HEK293 (cell line): ENCODE data around the gene ANTKMT.

Experiments
- SETDB1 ChIP-seq: IDR thresholded peaks from one replicate; pipeline ENCODE4 v1.6.1; 2017; ENCODE audit warnings: mild to moderate bottlenecking, low read length, moderate library complexity, mixed read lengths; ENCODE audit not compliant: insufficient read length
- ZNF530 ChIP-seq: fragments of 450-650 bp; formaldehyde crosslinking; IDR thresholded peaks from 2 replicates; pipeline ENCODE4 v1.5.1; 2016; ENCODE audit warnings: low read depth, missing biosample characterization, missing genetic modification characterization
- ZNF560 ChIP-seq: fragments of 450-650 bp; formaldehyde crosslinking; IDR thresholded peaks from 2 replicates; pipeline ENCODE4 v1.5.1; 2017; ENCODE audit warnings: missing biosample characterization, missing genetic modification characterization, borderline replicate concordance
- TF ChIP-seq, protein P1 (sequence below): fragments of 450-650 bp; formaldehyde crosslinking; IDR thresholded peaks from 2 replicates; pipeline ENCODE4 v1.5.1; 2016; ENCODE audit warnings: missing biosample characterization, missing genetic modification characterization

DNA sequence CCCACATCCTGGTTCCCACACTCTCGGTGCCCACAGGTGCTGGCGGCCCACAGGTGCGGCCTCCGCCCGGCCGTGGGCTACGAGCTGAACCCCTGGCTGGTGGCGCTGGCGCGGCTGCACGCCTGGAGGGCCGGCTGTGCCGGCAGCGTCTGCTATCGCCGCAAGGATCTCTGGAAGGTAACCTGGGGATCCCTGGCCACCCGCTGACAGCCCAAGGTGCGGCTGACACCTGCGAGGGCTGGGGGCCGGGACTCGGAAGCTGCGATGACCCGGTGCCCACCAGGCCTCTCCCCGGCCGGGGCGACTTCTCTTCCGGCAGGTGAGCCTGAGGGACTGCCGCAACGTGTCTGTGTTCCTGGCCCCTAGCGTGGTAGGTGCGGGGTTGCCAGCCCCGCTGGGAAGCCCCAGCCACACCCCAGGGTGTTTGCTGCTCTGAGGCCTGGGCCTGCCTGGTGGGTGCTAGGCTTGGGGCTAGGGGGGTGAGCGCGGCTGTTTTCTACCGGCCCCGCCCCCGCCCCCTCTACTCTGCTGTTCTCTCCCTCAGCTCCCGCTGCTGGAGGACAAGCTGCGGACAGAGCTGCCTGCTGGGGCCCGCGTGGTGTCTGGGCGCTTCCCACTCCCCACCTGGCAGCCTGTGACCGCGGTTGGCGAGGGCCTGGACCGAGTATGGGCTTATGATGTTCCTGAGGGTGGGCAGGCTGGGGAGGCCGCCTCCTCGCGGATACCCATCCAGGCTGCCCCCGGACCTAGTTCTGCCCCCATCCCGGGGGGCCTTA lies 1.0 kb downstream of the ANTKMT start:
- TF ChIP-seq, protein P1, sequence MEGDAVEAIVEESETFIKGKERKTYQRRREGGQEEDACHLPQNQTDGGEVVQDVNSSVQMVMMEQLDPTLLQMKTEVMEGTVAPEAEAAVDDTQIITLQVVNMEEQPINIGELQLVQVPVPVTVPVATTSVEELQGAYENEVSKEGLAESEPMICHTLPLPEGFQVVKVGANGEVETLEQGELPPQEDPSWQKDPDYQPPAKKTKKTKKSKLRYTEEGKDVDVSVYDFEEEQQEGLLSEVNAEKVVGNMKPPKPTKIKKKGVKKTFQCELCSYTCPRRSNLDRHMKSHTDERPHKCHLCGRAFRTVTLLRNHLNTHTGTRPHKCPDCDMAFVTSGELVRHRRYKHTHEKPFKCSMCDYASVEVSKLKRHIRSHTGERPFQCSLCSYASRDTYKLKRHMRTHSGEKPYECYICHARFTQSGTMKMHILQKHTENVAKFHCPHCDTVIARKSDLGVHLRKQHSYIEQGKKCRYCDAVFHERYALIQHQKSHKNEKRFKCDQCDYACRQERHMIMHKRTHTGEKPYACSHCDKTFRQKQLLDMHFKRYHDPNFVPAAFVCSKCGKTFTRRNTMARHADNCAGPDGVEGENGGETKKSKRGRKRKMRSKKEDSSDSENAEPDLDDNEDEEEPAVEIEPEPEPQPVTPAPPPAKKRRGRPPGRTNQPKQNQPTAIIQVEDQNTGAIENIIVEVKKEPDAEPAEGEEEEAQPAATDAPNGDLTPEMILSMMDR (tag by site-specific recombination) = no peak
- no peak for TF ChIP-seq ZNF560 (tag by site-specific recombination)
- TF ChIP-seq SETDB1 = no peak
- TF ChIP-seq ZNF530 (tag by site-specific recombination) = no peak
